Kidney tubule cell (primary cell): ENCODE measurements around the gene BLCAP.
"Not testable (repeated sequence)": the region's sequence is repeated elsewhere in the genome, so short reads cannot be mapped to it uniquely, and the experiment has no call there.

ENCODE experiments used
- DNase-seq: peaks from one replicate; pipeline ENCODE4 v3.0.0-alpha.2; 2018; ENCODE audit warnings: low spot score

BLCAP gene

DNA sequence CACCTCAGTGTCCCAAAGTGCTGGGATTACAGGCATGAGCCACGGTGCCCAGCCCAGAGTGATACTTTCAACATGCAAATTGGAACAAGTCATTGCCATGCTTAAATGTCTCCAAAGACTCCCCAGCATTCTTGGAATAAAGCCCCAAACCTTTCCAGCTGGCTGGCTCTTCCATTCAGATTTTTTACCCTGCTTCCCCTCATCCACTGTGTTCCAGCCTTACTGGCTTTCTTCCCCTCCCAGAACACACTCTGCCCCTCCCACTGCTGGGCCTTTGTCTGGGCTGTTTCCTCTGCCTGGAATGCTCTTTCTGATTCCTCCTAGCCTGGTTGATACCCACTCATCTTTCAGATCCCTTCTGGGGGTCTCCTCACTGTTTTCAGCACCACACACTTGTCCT lies 46.8 kb downstream of the BLCAP start:
- no peak for DNase-seq

DNA sequence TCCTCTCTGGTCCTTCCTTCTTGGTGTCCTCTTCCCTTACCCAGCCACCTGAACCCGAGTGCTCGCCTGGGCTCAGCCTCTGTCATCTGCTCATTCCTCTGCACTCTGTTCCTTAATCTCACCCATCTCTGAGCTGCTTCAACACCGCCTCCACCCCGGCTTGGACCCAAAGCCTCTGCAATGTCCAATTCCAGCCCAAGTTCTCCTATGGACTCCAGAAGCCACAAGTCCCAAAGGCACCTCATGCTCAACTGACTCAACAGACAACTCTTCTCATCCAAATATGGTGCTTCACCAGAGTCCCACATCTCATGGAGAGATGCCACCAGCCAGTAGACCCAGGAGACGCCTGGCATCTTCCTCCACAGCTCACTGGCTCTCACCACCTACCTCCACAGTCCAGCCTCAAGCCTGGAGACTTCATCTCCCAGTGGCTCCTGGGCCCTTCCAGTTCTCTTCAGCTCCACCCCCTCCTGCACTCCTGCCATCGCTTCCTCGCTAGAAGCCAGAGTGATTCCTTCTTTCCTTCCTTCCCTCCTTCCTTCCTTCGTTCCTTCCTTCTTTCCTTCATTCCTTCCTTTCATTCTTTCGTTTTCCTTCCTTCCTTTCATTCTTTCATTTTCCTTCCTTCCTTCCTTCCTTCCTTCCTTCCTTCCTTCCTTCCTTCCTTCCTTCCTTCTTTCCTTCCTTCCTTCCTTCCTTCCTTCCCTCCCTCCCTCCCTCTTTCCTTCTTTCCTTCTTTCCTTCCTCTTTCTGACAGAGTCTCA lies 47.6 kb downstream of the BLCAP start:
- no peak for DNase-seq

DNA sequence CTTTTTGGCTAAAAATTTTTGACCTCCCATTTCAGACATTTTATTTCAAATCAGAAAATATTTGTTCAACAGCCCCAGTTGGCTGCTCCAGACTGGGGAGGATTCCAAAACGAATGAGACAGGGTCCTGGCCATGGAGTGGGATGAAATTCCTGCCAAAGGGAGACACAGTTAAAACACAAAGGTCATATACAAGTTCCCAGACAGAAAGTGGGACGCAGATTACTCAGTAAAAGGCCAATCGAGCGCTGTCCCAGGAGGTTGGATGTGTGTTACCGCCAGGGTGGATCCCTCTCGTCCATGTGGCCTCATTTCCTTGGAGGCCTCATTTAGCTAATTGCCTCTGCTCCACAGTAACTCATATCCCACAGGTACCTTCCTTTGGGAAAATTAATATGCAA lies 48.4 kb downstream of the BLCAP start:
- DNase-seq: no peak

DNA sequence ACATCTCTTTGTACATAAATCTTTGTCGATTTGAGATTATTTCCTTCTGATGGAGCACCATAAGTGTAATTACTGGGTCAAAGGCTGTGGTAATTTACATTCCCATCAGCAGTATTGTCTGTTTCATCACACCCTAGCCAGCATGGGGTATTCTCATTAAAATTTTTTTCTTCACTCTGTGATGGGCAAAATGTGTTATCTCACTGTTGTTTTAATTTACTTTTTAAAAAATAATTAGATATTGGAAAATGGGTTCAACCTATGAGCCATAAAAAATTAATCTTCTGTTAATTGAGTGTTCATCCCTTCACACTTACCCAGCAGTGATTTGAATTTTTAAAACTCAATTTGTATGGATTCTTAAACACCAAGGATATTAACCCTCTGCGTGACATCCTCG lies 50.6 kb downstream of the BLCAP start:
- no peak for DNase-seq

DNA sequence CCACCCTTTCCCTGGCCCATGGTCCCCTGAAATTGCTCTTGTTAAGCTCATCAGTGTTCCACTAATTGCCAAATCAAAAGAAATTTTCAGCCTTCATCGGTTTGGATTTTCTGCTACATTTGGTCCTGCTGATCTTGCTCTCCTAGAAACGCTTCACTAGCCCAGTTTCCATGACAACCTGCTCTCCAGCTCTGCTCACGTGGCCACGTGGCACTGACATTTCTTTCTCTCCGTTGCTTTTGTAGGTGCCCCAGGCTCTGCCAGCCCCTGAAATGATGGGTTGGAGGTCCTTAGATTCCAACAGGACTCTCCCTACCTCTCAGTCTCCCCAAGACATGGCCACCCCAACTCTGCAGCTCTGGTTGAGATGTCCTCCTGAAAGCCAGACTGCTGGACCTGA lies 52.4 kb downstream of the BLCAP start:
- peak; percentile 13 for DNase-seq

DNA sequence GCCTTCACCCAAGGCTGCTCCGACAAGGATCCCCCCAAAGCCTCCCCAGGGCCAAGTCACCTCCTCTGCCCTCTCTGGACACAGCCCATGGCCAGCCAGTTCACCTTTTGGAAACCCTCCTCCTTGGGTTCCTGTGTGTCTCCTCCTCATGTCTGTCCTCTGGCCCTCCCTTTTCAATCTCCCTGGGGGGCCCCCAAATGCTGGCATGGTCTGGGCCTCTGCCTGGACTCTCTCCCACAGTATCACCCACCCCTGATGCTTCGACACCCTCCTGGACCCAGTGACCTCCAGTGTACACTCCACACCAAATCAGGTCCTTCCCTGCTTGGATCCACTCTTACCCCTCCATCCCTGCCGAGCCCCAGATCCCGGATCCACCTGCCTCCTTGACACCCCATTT lies 53.3 kb downstream of the BLCAP start:
- no peak for DNase-seq

- no peak for DNase-seq
These were observed 54.3 kb downstream of the BLCAP start for GRCh38 chr20:37473249-37474000.

DNA sequence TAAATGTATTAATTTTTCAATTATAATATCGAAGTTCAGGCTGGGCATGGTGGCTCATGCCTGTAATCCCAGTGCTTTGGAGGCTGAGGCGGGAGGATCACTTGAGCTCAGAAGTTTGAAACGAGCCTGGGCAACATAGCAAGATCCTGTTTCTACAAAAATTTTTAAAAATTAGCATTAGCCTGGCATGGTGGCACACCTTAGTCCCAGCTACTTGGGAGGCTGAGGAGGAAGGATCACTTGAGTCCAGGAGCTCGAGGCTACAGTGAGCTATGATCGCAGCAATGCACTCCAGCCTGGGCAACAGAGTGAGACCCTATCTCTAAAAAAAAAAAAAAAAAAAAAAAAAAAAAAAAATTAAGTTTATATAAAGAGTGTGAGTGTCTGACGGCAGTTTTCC lies 55.2 kb downstream of the BLCAP start:
- not testable (repeated sequence) for DNase-seq

GRCh38 chr20:37471741-37472235 lies 55.9 kb downstream of the BLCAP start:
- no peak for DNase-seq

DNA sequence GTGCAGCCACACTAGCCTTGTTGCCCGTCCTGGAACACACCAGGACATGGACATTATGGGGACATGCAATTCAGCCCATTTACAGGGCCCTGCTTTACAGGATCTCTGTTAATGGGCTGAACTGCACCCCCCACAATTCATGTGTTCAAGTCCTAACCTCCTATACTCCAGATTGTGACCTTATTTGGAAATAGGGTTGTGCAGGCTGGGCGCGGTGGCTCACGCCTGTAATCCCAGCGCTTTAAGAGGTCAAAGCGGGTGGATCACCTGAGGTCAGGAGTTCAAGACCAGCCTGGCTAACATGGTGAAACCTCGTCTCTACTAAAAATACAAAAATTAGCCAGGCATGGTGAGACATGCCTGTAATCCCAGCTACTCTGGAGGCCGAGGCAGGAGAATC lies 57.5 kb downstream of the BLCAP start:
- DNase-seq: not testable (repeated sequence)

- no peak for DNase-seq
These were observed 58.1 kb downstream of the BLCAP start for GRCh38 chr20:37469531-37469930.

DNA sequence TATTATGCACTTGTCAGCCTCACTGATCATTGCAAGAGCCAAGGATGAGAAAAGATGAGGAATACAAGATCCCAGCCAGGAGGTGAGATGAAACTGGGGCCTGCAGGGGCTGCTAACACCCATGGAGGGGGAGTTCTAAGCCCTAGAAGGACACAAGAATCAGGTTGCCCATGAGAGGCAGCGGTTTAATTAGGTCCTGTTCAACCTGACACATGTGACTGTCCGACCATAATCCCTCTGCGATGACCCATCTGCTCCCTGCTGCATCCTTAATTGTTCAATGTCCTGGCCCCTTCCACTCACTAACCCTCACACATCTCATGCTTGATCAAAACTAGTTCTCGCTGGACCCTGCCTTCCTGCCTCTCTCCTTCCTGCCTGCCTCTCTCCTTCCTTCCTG lies 58.8 kb downstream of the BLCAP start:
- DNase-seq: no peak
